IMR-90 (cell line): Measurements from ENCODE around the gene MRPL4. TPM values are rescaled to one million over a fixed set of nuclear protein-coding genes. Genes with fewer than 3 reads are reported as not detected.

ENCODE experiments used
- ATAC-seq: fragments of 200-7000 bp; cut with Tn5 transposase; 2 replicates; pipeline ENCODE4 v1.9.1; 2020; ENCODE audit warnings: low read depth, mild to moderate bottlenecking, moderate library complexity
- BruUV-seq: library from RNA; stranded (reverse); fragments of 400-500 nt; replicated peaks from 2 replicates; lab custom pipeline; 2021; lab: Mats Ljungman, UMichigan
- CTCF ChIA-PET: fragments of 300-600 bp; formaldehyde crosslinking; extraction: SDS; loops from one replicate; lab custom pipeline; 2021; ENCODE audit warnings: antibody characterized with exemption; lab: Yijun Ruan, JAX
- POLR2A ChIA-PET: fragments of 300-600 bp; sonication (Branson Sonifier 250); formaldehyde crosslinking; loops from one replicate; lab custom pipeline; 2022; ENCODE audit warnings: antibody characterized with exemption; ENCODE audit not compliant: unreplicated experiment; lab: Charles Lee
- DNase-seq: peaks from one replicate; pipeline ENCODE4 v3.0.0; 2013
- H2AFZ ChIP-seq: replicated peaks from 2 replicates; pipeline ENCODE3; 2013; ENCODE audit warnings: low read length, mild to moderate bottlenecking; ENCODE audit not compliant: poor library complexity
- H2AK5ac ChIP-seq: 2 replicates; pipeline ENCODE4 v1.6.1; 2013; ENCODE audit warnings: low read depth, low read length, inconsistent platforms
- H2AK9ac ChIP-seq: replicated peaks from 2 replicates; pipeline ENCODE3; 2013; ENCODE audit warnings: mild to moderate bottlenecking, low read depth, low read length, moderate library complexity; ENCODE audit not compliant: poor library complexity
- H2BK120ac ChIP-seq: 2 replicates; pipeline ENCODE4 v1.6.1; 2013; ENCODE audit warnings: low read depth, low read length, inconsistent platforms
- H2BK15ac ChIP-seq: 3 replicates; pipeline ENCODE4 v1.6.1; 2013; ENCODE audit warnings: low read depth, low read length, inconsistent platforms
- H2BK20ac ChIP-seq: 2 replicates; pipeline ENCODE4 v1.6.1; 2013; ENCODE audit warnings: low read depth, mild to moderate bottlenecking, inconsistent platforms, low read length, moderate library complexity
- H2BK5ac ChIP-seq: 2 replicates; pipeline ENCODE4 v1.6.1; 2013; ENCODE audit warnings: mild to moderate bottlenecking, low read depth, low read length, inconsistent platforms; ENCODE audit not compliant: poor library complexity, severe bottlenecking
- H3K14ac ChIP-seq: replicated peaks from 2 replicates; pipeline ENCODE4 v1.6.1; 2013; ENCODE audit warnings: low read depth, low read length, inconsistent platforms
- H3K18ac ChIP-seq: 2 replicates; pipeline ENCODE4 v1.6.1; 2013; ENCODE audit warnings: low read depth, low read length, control low read depth
- H3K23ac ChIP-seq: 2 replicates; pipeline ENCODE4 v1.6.1; 2013; ENCODE audit warnings: low read depth, low read length, inconsistent platforms
- H3K27ac ChIP-seq: 2 replicates; pipeline ENCODE4 v1.5.1; 2013; ENCODE audit warnings: mild to moderate bottlenecking, control low read depth, low read length; ENCODE audit not compliant: insufficient read depth
- H3K27me3 ChIP-seq: 2 replicates; pipeline ENCODE4 v1.6.1; 2013; ENCODE audit warnings: low read length; ENCODE audit not compliant: control insufficient read depth, insufficient read depth
- H3K36me3 ChIP-seq: 2 replicates; pipeline ENCODE4 v1.6.1; 2013; ENCODE audit warnings: low read length, mixed read lengths; ENCODE audit not compliant: control insufficient read depth, insufficient read depth
- H3K4ac ChIP-seq: 2 replicates; pipeline ENCODE4 v1.6.1; 2013; ENCODE audit warnings: low read depth, low read length, inconsistent platforms
- H3K4me1 ChIP-seq: 2 replicates; pipeline ENCODE4 v1.6.1; 2013; ENCODE audit warnings: low read length, mixed read lengths; ENCODE audit not compliant: control insufficient read depth, insufficient read depth
- H3K4me2 ChIP-seq: 2 replicates; pipeline ENCODE4 v1.6.1; 2013; ENCODE audit warnings: low read depth, mild to moderate bottlenecking, control low read depth, low read length, moderate library complexity
- H3K4me3 ChIP-seq: 2 replicates; pipeline ENCODE4 v1.5.1; 2013; ENCODE audit warnings: low read depth, mild to moderate bottlenecking, control low read depth, low read length, moderate library complexity; ENCODE audit not compliant: insufficient read depth
- H3K56ac ChIP-seq: 2 replicates; pipeline ENCODE4 v1.6.1; 2013; ENCODE audit warnings: low read length, inconsistent platforms; ENCODE audit not compliant: insufficient read depth; ENCODE audit errors: extremely low read depth
- H3K79me1 ChIP-seq, 2 experiments: 2 replicates each; pipeline ENCODE4 v1.6.1; 2013; ENCODE audit warnings: low read length in 2 of 2, inconsistent platforms in 1 of 2, low read depth in 1 of 2
- H3K9ac ChIP-seq: 2 replicates; pipeline ENCODE4 v1.6.1; 2013; ENCODE audit warnings: low read depth, low read length, control low read depth
- H3K9me1 ChIP-seq: 2 replicates; pipeline ENCODE4 v1.6.1; 2013; ENCODE audit warnings: low read length, inconsistent platforms; ENCODE audit not compliant: insufficient read depth
- H3K9me3 ChIP-seq: 2 replicates; pipeline ENCODE4 v1.6.1; 2013; ENCODE audit warnings: low read length; ENCODE audit not compliant: control insufficient read depth, insufficient read depth
- H4K20me1 ChIP-seq: 2 replicates; pipeline ENCODE4 v1.6.1; 2013; ENCODE audit warnings: low read length, inconsistent platforms; ENCODE audit not compliant: insufficient read depth
- H4K5ac ChIP-seq: 2 replicates; pipeline ENCODE4 v1.6.1; 2013; ENCODE audit warnings: mild to moderate bottlenecking, low read depth, low read length, control low read depth
- H4K8ac ChIP-seq, 2 experiments: 2 replicates each; pipeline ENCODE4 v1.6.1; 2013; ENCODE audit warnings: low read depth in 2 of 2, low read length in 2 of 2, control low read depth in 1 of 2, inconsistent platforms in 1 of 2
- H4K91ac ChIP-seq: 2 replicates; pipeline ENCODE4 v1.6.1; 2013; ENCODE audit warnings: low read depth, low read length, inconsistent platforms; ENCODE audit not compliant: insufficient read depth
- BHLHE40 ChIP-seq: fragments of 150-350 bp; IDR thresholded peaks from 2 replicates; pipeline ENCODE4 v1.6.1; 2016; ENCODE audit warnings: mild to moderate bottlenecking, low read depth, low read length
- CEBPB ChIP-seq: IDR thresholded peaks from 2 replicates; pipeline ENCODE4 v1.6.1; 2012; ENCODE audit warnings: low read depth, low read length, improper control_type of control experiment
- CHD1 ChIP-seq: IDR thresholded peaks from 2 replicates; pipeline ENCODE4 v1.6.1; 2012; ENCODE audit warnings: low read depth, low read length, improper control_type of control experiment
- ELK1 ChIP-seq: fragments of 150-350 bp; IDR thresholded peaks from 2 replicates; pipeline ENCODE4 v1.6.1; 2016; ENCODE audit warnings: low read depth, mild to moderate bottlenecking, low read length, moderate library complexity, borderline replicate concordance
- FOS ChIP-seq: fragments of 150-350 bp; IDR thresholded peaks from 2 replicates; pipeline ENCODE4 v1.6.1; 2016; ENCODE audit warnings: low read depth, low read length
- MAZ ChIP-seq: IDR thresholded peaks from 2 replicates; pipeline ENCODE4 v1.6.1; 2012; ENCODE audit warnings: low read depth, mild to moderate bottlenecking, low read length, improper control_type of control experiment, moderate library complexity, borderline replicate concordance
- RAD21 ChIP-seq: IDR thresholded peaks from 2 replicates; pipeline ENCODE4 v1.6.1; 2012; ENCODE audit warnings: low read length, improper control_type of control experiment
- RCOR1 ChIP-seq: IDR thresholded peaks from 2 replicates; pipeline ENCODE4 v1.6.1; 2012; ENCODE audit warnings: mild to moderate bottlenecking, low read length, improper control_type of control experiment; ENCODE audit not compliant: insufficient replicate concordance
- RFX5 ChIP-seq: IDR thresholded peaks from 2 replicates; pipeline ENCODE4 v1.8.0; 2012; ENCODE audit warnings: low read depth, mild to moderate bottlenecking, low read length, moderate library complexity
- WGBS, 2 experiments: methylation state at CpG; one replicate each; pipeline versions ENCODE4 v1.1.5 to v1.1.7; 2013; ENCODE audit warnings: missing lambda C conversion rate in 2 of 2; ENCODE audit not compliant: insufficient read length in 1 of 2; ENCODE audit errors: extremely low coverage in 2 of 2; 5-methylcytosine and 5-hydroxymethylcytosine counted together
- dilution Hi-C: fragments of 300-500 bp; cut with HindIII; formaldehyde crosslinking; loops from one replicate; pipeline ENCODE4 v1.14.3; 2018; ENCODE audit warnings: low sequenced_read_pairs; ENCODE audit not compliant: unreplicated experiment
- in situ Hi-C: fragments of 300-500 bp; cut with MboI; formaldehyde crosslinking; loops from 3 replicates; pipeline ENCODE4 v1.14.3; 2019; ENCODE audit warnings: low sequenced_read_pairs, inconsistent platforms, mixed read lengths
- intact Hi-C: fragments of 100-400 bp; cut with micrococcal nuclease; formaldehyde crosslinking; loops from 2 replicates; pipeline ENCODE4 v1.10.0; 2022
- polyA plus RNA-seq, 3 experiments: library from polyadenylated mRNA; depleted of rRNA; stranded (reverse); fragments of >200 nt; gene quantifications; 2 replicates each; pipeline ENCODE4 v1.2.3, GENCODE V29; 2012; ENCODE audit warnings: low replicate concordance in 1 of 3
- total RNA-seq: library from RNA; depleted of rRNA; stranded (reverse); fragments of >200 nt; gene quantifications from 2 replicates; pipeline ENCODE4 v1.2.3, GENCODE V29; 2012

The MRPL4 gene
- total and polyA plus RNA-seq, 2 of the 4 experiments (the other 2 are of a cell fraction): 32.8 to 108 TPM

DNA sequence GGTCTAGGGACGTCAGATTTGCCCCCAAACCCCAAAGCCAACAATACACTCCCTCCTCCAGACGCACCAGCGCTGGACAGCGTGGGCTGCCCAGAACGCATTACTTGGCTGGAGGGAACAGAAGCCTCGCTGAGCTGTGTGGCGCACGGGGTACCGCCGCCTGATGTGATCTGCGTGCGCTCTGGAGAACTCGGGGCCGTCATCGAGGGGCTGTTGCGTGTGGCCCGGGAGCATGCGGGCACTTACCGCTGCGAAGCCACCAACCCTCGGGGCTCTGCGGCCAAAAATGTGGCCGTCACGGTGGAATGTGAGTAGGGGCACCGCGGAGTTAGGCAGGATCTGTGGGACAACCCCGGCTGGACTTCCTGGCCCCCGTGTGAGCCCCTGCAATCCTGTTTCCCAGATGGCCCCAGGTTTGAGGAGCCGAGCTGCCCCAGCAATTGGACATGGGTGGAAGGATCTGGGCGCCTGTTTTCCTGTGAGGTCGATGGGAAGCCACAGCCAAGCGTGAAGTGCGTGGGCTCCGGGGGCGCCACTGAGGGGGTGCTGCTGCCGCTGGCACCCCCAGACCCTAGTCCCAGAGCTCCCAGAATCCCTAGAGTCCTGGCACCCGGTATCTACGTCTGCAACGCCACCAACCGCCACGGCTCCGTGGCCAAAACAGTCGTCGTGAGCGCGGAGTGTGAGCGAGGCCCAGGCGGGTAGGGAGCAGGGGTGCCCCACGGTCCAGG lies 41.8 kb downstream of the MRPL4 start:
- in situ Hi-C loops: no loop called here
- POLR2A ChIA-PET: no interaction called here

More for the DNA sequence above, 41.8 kb downstream of the MRPL4 start:
- H3K23ac ChIP-seq: no peak overlapping the region
- H4K8ac ChIP-seq: no peak overlapping the region
- H3K4ac ChIP-seq: no peak overlapping the region
- H2BK5ac ChIP-seq: no peak overlapping the region
- H2AFZ ChIP-seq: peak overlapping the region; percentile 11
- CTCF ChIA-PET: no interaction called here
- dilution Hi-C loops (no loop called here), intact Hi-C loops (no loop called here)
- H3K36me3 ChIP-seq: peaks cover 14% of the 10 kb centered on the region; the same call in 1 of the 2 replicates
- no TSS peak for BruUV-seq
- WGBS, 2 experiments: 83% methylated on average over 25 of the region's 49 CpGs; no CpG with 5 or more reads in 1 of the 2 experiments
- peaks cover 0 to 4% of the 10 kb centered on the region in 2 experiments; a peak in 1 of 4 replicates for H3K79me1 ChIP-seq
- no peak overlapping the region for H3K18ac ChIP-seq
- H3K9ac ChIP-seq: no peak overlapping the region
- H4K91ac ChIP-seq: no peak overlapping the region
- peaks cover 3% of the 10 kb centered on the region for H3K9me1 ChIP-seq
- no peak overlapping the region for H2AK5ac ChIP-seq
- no peak overlapping the region for H2BK20ac ChIP-seq
- H3K27me3 ChIP-seq: no peaks in the 10 kb centered on the region; the same call in 1 of the 2 replicates
- no peak overlapping the region for H3K14ac ChIP-seq
- no peak for ATAC-seq
- no peak for DNase-seq
- H3K9me3 ChIP-seq: no peaks in the 10 kb centered on the region
- no peak overlapping the region for H3K4me2 ChIP-seq
- peak overlapping the region; percentile 13 for H2AK9ac ChIP-seq
- no peak overlapping the region for H2BK15ac ChIP-seq
- H3K4me1 ChIP-seq: peaks cover 14% of the 10 kb centered on the region
- H4K20me1 ChIP-seq: peaks cover 6% of the 10 kb centered on the region
- H2BK120ac ChIP-seq: no peak overlapping the region
- no peak overlapping the region for H3K4me3 ChIP-seq
- no peak overlapping the region for H4K5ac ChIP-seq
- no peak for TF ChIP-seq CEBPB
- TF ChIP-seq MAZ: no peak
- no peak for TF ChIP-seq ELK1
- no peak for TF ChIP-seq CHD1
- no peak for TF ChIP-seq FOS
- TF ChIP-seq RFX5: no peak
- no peak for TF ChIP-seq RCOR1
- no peak for TF ChIP-seq BHLHE40
- no peak for TF ChIP-seq RAD21
- H3K56ac ChIP-seq: no peak overlapping the region
- no peak overlapping the region for H3K27ac ChIP-seq
